Ramos (cell line): Measurements from ENCODE around the gene SAFB.

ENCODE experiments used
- in situ Hi-C: fragments of 300-500 bp; cut with MboI; formaldehyde crosslinking; loops from one replicate; pipeline ENCODE4 v1.14.3; 2022; ENCODE audit warnings: low sequenced_read_pairs; ENCODE audit not compliant: unreplicated experiment

Gene SAFB

DNA sequence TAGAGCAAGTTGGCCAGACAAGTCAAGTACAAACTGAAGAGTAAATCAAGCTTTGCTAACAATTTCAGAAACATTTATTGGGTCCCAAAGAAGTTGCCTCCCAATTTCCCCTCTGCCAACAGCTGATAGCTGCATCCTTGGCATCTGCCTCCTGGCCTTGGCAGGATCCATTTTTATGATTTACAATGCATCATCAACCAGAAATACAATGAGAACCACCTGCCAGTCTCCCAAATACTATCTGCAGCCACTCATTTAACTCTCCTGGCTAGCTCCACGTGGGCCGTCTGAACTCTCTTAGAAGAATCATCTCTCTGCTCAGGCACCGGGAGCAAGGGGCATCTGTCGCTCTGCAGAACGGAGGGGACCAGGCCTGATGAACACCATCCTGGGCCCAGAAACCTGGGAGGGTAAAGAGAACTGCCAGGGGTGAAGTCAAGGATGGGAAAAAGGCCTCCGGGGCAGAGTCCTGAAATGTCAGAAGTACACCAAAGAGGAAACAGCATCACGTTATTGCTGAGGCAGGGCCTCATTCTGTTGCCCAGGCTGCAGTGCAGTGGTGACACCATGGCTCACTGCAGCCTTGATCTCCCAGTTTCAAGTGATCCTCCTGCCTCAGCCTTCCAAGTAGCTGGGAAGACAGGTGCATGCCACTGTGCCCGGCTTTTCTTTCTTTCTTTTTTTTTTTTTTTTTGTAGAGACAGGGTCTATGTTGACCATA, 94.5 kb downstream of the SAFB start:
- in situ Hi-C loops, result no loop called here
